NCI-H2029 (cell line): ENCODE measurements around the gene ZIM2.

Source experiments
- DNase-seq: peaks from one replicate; lab custom pipeline; 2025; lab: John Stamatoyannopoulos, UW

ZIM2 gene

GRCh38 chr19:56838909-56839651 is 1.4 kb downstream of the ZIM2 start:
- DNase-seq = no peak

- no peak for DNase-seq
These were observed 2.3 kb downstream of the ZIM2 start for GRCh38 chr19:56838024-56838908.

- no peak for DNase-seq
These were observed 3.0 kb downstream of the ZIM2 start for GRCh38 chr19:56837492-56838023.

GRCh38 chr19:56837004-56837403 is 3.5 kb downstream of the ZIM2 start:
- no peak for DNase-seq

- no peak for DNase-seq
These were observed 4.5 kb downstream of the ZIM2 start for GRCh38 chr19:56836059-56836458.

- DNase-seq = no peak
These were observed 5.1 kb downstream of the ZIM2 start for GRCh38 chr19:56835401-56835800.

- no peak for DNase-seq
These were observed 5.8 kb downstream of the ZIM2 start for GRCh38 chr19:56834564-56835375.

GRCh38 chr19:56832352-56832928 is 8.1 kb downstream of the ZIM2 start:
- no peak for DNase-seq

GRCh38 chr19:56831255-56831654 is 9.3 kb downstream of the ZIM2 start:
- DNase-seq = no peak

GRCh38 chr19:56829596-56829995 is 10.9 kb downstream of the ZIM2 start:
- no peak for DNase-seq

- no peak for DNase-seq
These were observed 12.8 kb downstream of the ZIM2 start for GRCh38 chr19:56827708-56828107.

GRCh38 chr19:56823956-56824355 is 16.6 kb downstream of the ZIM2 start:
- DNase-seq = no peak

- no peak for DNase-seq
These were observed 17.1 kb downstream of the ZIM2 start for GRCh38 chr19:56823417-56823816.

GRCh38 chr19:56822755-56823154 is 17.8 kb downstream of the ZIM2 start:
- DNase-seq = no peak

- DNase-seq = no peak
These were observed 18.9 kb downstream of the ZIM2 start for GRCh38 chr19:56821675-56822074.

- DNase-seq = no peak
These were observed 19.3 kb downstream of the ZIM2 start for GRCh38 chr19:56821209-56821608.

- DNase-seq = no peak
These were observed 21.4 kb downstream of the ZIM2 start for GRCh38 chr19:56819166-56819565.

- no peak for DNase-seq
These were observed 25.9 kb downstream of the ZIM2 start for GRCh38 chr19:56814656-56815055.

- no peak for DNase-seq
These were observed 27.0 kb downstream of the ZIM2 start for GRCh38 chr19:56813531-56813930.

GRCh38 chr19:56811480-56811879 is 29.0 kb downstream of the ZIM2 start:
- DNase-seq = no peak

GRCh38 chr19:56810260-56810659 is 30.3 kb downstream of the ZIM2 start:
- no peak for DNase-seq
